ENCODE measurements around the gene PCNT. TPM values are rescaled to one million over a fixed set of nuclear protein-coding genes. Genes with fewer than 3 reads are reported as not detected.

The PCNT gene
- polyA plus RNA-seq, 1 experiment = 8.5 TPM

DNA sequence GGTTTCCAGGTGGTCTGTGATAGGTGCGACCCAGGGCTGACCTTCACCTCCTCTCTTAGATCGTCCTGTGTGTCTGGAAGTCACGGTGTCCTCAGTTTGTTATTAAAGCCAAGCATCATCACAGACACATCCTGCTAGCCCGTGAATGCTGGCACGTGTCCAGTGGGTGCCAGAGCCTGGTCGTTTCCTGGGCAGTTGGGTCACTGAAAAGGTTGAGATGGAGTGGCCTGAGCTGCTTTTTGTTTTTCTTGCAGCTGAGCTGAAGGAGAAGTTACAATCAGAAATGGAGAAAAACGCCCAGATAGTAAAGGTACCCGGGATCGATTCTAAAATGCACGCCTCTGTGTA lies 23.2 kb downstream of the PCNT start:
- H3K9me3 ChIP-seq (ENCODE audit: control insufficient read depth, insufficient read depth, low read length) = no peaks in the 10 kb centered on the region
- POLR2A ChIA-PET = no interaction called here
- H3K4me3 ChIP-seq (ENCODE audit: low read depth, low read length) = no peak overlapping the region
- CTCF ChIA-PET = no interaction called here
- TF ChIP-seq, protein P1, sequence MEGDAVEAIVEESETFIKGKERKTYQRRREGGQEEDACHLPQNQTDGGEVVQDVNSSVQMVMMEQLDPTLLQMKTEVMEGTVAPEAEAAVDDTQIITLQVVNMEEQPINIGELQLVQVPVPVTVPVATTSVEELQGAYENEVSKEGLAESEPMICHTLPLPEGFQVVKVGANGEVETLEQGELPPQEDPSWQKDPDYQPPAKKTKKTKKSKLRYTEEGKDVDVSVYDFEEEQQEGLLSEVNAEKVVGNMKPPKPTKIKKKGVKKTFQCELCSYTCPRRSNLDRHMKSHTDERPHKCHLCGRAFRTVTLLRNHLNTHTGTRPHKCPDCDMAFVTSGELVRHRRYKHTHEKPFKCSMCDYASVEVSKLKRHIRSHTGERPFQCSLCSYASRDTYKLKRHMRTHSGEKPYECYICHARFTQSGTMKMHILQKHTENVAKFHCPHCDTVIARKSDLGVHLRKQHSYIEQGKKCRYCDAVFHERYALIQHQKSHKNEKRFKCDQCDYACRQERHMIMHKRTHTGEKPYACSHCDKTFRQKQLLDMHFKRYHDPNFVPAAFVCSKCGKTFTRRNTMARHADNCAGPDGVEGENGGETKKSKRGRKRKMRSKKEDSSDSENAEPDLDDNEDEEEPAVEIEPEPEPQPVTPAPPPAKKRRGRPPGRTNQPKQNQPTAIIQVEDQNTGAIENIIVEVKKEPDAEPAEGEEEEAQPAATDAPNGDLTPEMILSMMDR (IDR thresholded peaks at IDR 0.05; ENCODE audit: low read depth, low read length) = no peak
- DNase-seq (ENCODE audit: low read depth, low spot score) = no peak
- H3K27ac ChIP-seq (ENCODE audit: low read depth, low read length) = no peak overlapping the region
- no peaks in the 10 kb centered on the region for H3K27me3 ChIP-seq (ENCODE audit: control insufficient read depth, insufficient read depth, low read length)

GRCh38 chr21:46347791-46348381 lies 23.9 kb downstream of the PCNT start:
- H3K27ac ChIP-seq (ENCODE audit: low read depth, low read length) = no peak overlapping the region
- POLR2A ChIA-PET = no interaction called here
- TF ChIP-seq, protein P1 (IDR thresholded peaks at IDR 0.05; ENCODE audit: low read depth, low read length) = no peak
- no peak for DNase-seq (ENCODE audit: low read depth, low spot score)
- H3K9me3 ChIP-seq (ENCODE audit: control insufficient read depth, insufficient read depth, low read length) = no peaks in the 10 kb centered on the region
- CTCF ChIA-PET = no interaction called here
- H3K4me3 ChIP-seq (ENCODE audit: low read depth, low read length) = no peak overlapping the region
- H3K27me3 ChIP-seq (ENCODE audit: control insufficient read depth, insufficient read depth, low read length) = no peaks in the 10 kb centered on the region

DNA sequence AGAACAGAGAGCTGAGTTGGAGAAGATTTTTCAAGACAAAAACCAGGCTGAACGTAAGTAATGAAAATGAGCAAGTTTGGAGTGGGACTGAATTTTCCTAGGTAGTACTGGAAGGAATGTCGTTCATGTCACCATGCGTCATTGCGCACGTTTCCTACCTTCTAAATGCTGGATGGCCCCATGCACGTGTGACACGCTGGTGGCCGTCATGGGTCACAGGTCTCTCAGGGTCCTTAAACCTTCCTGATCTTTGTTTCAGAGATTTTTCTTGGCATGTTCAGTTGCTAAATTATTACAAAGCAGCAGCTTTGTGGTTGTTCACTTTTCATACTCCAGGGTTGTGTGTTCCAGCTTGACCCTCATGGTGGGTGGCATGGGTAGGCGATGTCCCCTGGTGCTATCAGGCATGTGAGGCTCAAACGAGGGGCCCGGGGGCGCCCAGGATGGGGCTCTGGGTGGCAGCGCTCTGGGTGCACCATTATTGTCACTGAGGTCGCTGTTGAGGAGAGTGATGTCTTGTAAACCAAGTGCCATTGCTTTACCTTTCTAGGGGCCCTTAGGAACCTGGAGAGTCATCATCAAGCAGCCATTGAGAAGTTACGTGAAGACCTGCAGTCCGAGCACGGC lies 25.3 kb downstream of the PCNT start:
- Histone ChIP-seq H3K27ac (ENCODE audit: low read depth, low read length) (no peak overlapping the region), H3K9me3 (ENCODE audit: control insufficient read depth, insufficient read depth, low read length) (no peaks in the 10 kb centered on the region; the same call in 1 of the 2 replicates), H3K4me3 (ENCODE audit: low read depth, low read length) (no peak overlapping the region), H3K27me3 (ENCODE audit: control insufficient read depth, insufficient read depth, low read length) (no peaks in the 10 kb centered on the region)
- CTCF ChIA-PET = no interaction called here
- POLR2A ChIA-PET = interaction anchor here (0.5 kb wide), 1 partner anchor 262 kb away, joined by 6 read pairs; no protein-coding TSS in a partner anchor
- no peak for DNase-seq (ENCODE audit: low read depth, low spot score)
- TF ChIP-seq, protein P1 (IDR thresholded peaks at IDR 0.05; ENCODE audit: low read depth, low read length) = no peak

DNA sequence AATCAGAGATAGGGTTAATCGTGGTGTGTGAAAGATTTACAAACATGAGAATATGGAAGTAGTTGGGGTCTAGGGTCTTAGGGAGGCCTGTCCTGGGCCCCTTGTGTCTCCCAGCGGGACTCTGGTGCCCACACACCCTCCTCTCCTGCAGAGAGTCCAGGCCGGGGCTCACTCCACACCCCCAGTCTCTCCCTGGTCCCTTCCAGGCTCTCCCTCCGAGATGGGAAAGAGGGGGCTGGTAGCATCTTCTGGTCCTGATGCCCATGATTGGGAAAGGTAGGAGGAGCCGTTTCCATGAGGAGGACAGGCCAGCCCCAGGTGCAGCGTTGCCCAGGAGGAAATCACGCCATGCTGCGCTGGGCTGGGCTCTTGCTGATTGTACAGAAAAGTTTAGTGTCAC lies 26.6 kb downstream of the PCNT start:
- CTCF ChIA-PET = no interaction called here
- TF ChIP-seq, protein P1 (IDR thresholded peaks at IDR 0.05; ENCODE audit: low read depth, low read length) = no peak

GRCh38 chr21:46350981-46351380 lies 27.0 kb downstream of the PCNT start:
- CTCF ChIA-PET = no interaction called here
- POLR2A ChIA-PET = no interaction called here
- no peak overlapping the region for H3K4me3 ChIP-seq (ENCODE audit: low read depth, low read length)
- no peaks in the 10 kb centered on the region; the same call in 1 of the 2 replicates for H3K9me3 ChIP-seq (ENCODE audit: control insufficient read depth, insufficient read depth, low read length)
- H3K27me3 ChIP-seq (ENCODE audit: control insufficient read depth, insufficient read depth, low read length) = no peaks in the 10 kb centered on the region
- DNase-seq (ENCODE audit: low read depth, low spot score) = no peak
- no peak overlapping the region for H3K27ac ChIP-seq (ENCODE audit: low read depth, low read length)
- TF ChIP-seq, protein P1 (IDR thresholded peaks at IDR 0.05; ENCODE audit: low read depth, low read length) = no peak

More for the DNA sequence above, 26.6 kb downstream of the PCNT start:
- Histone ChIP-seq H3K27ac (ENCODE audit: low read depth, low read length) (no peak overlapping the region), H3K9me3 (ENCODE audit: control insufficient read depth, insufficient read depth, low read length) (no peaks in the 10 kb centered on the region; the same call in 1 of the 2 replicates), H3K27me3 (ENCODE audit: control insufficient read depth, insufficient read depth, low read length) (no peaks in the 10 kb centered on the region), H3K4me3 (ENCODE audit: low read depth, low read length) (no peak overlapping the region)
- POLR2A ChIA-PET = no interaction called here
- DNase-seq (ENCODE audit: low read depth, low spot score) = no peak
